Gastroesophageal sphincter (tissue), 3 donors: ENCODE results near the gene OTOS.

Experiments used
- CTCF ChIP-seq, 4 experiments: fragments of 200-600 bp in 2 of 4; fragments of 450-650 bp in 2 of 4; sonication (generic) in 1 of 4; IDR thresholded peaks; one replicate each; pipeline ENCODE4 v1.5.1; 2017 to 2019; ENCODE audit warnings: antibody characterized with exemption in 4 of 4, mild to moderate bottlenecking in 2 of 4, moderate library complexity in 2 of 4
- POLR2A ChIP-seq, 2 donors: fragments of 450-650 bp; IDR thresholded peaks; one replicate each; pipeline ENCODE4 v1.6.1; 2017; ENCODE audit warnings: antibody characterized with exemption in 2 of 2, mild to moderate bottlenecking in 2 of 2, moderate library complexity in 1 of 2
- POLR2AphosphoS5 ChIP-seq: sonication (generic); formaldehyde crosslinking; IDR thresholded peaks from one replicate; pipeline ENCODE4 v1.6.1; 2017; ENCODE audit warnings: antibody characterized with exemption

- TF ChIP-seq CTCF (IDR thresholded peaks at IDR 0.05) (no peak), POLR2A (IDR thresholded peaks at IDR 0.05) (no peak), POLR2AphosphoS5 (no peak)
Measured at GRCh38 chr2:240168546-240169361, 28.3 kb upstream of the OTOS start.
